IPS-NIHi7 (cell line): ENCODE data around the gene FUT2.

Experiments used
- DNase-seq: peaks from one replicate; pipeline ENCODE4 v3.0.0; 2012; ENCODE audit warnings: mixed read lengths; ENCODE audit errors: extremely low spot score

FUT2 gene

GRCh38 chr19:48750771-48751504 is 55.2 kb downstream of the FUT2 start:
- DNase-seq: no peak

DNA sequence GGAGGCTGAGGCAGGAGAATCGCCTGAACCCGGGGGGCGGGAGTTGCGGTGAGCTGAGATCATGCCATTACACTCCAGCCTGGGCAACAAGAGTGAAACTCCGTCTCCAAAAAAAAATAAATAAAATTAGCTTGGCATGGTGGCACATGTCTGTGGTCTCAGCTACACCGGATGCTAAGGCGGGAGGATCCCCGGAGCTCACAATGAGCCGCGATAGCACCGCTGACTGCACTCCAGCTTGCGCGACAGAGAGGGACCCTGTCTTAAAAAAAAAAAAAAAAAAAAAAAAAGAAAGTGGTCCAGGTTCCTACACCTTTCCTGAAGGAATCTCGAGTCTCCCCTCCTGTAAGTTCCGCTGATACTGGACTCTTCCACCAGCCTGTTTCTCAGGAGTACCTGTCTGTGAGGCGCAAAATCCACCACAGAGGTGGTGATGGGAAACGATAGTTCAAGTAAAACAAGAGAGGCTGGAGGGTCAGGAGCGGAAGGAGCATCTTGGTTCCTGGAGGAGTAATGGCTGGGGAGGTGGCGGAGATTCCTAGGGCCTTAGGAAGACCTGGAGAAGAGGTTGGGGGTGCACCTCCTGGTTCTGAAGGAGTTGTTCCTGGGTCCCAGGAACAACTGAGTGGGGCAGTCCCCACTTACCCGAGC is 56.2 kb downstream of the FUT2 start:
- no peak for DNase-seq

DNA sequence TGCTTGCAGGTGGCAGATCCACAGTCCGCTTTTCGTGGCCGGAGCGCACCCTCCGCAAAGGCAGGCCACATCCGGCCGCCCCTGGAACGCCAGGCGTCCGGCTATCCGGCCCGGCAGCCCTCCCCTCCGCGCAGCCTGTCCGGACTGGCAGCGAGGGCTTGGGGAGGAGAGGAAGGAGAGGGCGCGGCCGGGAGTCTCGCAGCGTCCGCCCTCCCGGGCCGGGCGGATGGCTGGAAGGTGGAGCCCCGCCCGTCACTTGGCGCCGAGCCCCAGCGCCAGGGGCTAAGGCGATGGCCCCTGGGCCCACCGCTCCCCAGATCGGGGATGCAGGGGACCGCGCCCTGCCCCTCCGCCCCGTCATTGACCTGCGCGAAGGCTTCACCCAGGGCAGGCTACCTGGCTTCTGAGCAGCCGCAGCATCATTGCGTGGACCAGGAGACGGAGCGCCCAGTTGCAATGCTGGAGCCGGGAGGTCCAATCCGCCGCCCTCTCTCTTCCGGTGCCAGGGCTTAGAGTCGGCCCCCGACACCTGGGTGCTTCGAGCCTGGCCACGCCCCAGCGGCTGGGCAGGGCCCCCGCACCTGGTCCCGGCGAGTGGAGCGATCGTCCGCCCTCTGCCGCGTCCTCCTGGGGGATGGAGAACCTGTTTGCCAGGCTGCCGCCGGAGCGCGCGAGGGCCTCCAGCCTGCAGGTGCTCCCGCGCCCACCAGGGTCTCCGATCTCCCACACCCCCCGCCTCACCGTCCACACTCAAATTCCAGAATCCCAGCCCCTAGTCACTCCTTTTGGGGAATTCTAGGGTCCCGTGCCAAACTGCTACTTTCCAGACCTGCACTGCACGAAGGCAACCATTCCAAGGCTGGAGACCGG is 57.0 kb downstream of the FUT2 start, which contains the start of gene FUT1:
Gene FUT1, minus strand, starts transcription at position 146 of the 870 bp plus-strand sequence. CDS start 1,360 bp downstream, outside the sequence.
- DNase-seq: peak; percentile 92

DNA sequence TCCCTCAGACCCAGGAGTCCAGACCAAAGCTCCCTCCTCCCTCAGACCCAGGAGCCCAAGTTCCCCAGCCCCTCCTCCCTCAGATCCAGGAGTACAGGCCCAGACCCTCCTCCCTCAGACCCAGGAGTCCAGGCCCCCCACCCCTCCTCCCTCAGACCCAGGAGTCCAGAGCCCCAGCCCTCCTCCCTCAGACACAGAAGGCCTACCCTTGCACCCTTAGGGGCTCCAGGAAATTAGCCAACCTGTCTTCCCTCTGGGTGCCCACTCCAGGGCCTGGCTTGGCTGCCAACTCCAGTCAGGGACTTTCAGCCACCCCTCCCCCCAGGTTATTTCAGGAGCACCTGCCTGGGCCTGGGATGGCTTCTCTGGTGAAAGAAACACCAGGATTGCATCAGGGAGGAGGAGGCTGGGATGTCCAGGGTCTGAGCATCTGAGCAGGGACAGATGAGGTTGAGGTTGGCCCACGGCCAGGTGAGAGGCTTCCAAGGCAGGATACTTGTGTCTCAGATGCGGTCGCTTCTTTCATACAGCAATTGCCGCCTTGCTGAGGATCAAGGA is 59.4 kb downstream of the FUT2 start, which contains the start of gene FGF21:
Gene FGF21, plus strand, starts transcription at position 441 of the 558 bp plus-strand sequence. CDS start 713 bp downstream, outside the sequence.
- DNase-seq: no peak
